ENCODE data around the gene GRM7.

GRCh38 chr3:7423995-7424394 lies 563.1 kb downstream of the GRM7 start:
- TF ChIP-seq CTCF (conservative IDR thresholded peaks at IDR 0.05; ENCODE audit: low read depth in 2 of 2), result peak; percentile 41 to 55; a peak in 3 of 4 replicates
- no peak for TF ChIP-seq CREB1 (CRISPR knock-in tag; IDR thresholded peaks at IDR 0.05; ENCODE audit: low read depth)
- no peak for TF ChIP-seq EZH2 (IDR thresholded peaks at IDR 0.05; ENCODE audit: low read depth, unreplicated experiment)
- no peak for TF ChIP-seq STAT1 (IDR thresholded peaks at IDR 0.05; ENCODE audit: unreplicated experiment)
- no peak for TF ChIP-seq JUNB (IDR thresholded peaks at IDR 0.05; ENCODE audit: unreplicated experiment)
- no peak for TF ChIP-seq EZH2phosphoT487 (IDR thresholded peaks at IDR 0.05; ENCODE audit: unreplicated experiment)
